ENCODE data around the gene UTP4.

DNA sequence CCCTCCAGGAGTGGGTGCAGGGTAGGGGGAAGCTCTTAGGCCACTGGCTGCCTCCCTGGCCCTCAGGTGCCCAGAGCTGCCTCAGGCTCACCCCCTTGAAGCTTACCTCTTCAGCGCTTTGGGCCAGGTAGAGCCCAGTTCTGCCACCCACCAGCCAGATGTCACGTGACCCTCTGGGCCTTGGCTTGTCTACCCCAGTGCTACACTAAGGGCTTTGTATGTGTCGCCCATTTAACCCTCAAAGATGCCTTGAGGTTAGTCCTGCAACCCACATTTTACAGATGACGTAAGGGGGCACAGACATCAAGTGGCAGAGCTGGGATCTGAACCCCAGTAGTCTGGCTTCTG, 23.6 kb upstream of the UTP4 start:
- TF ChIP-seq POLR2A (IDR thresholded peaks at IDR 0.05) = no peak
- TF ChIP-seq, protein P1, sequence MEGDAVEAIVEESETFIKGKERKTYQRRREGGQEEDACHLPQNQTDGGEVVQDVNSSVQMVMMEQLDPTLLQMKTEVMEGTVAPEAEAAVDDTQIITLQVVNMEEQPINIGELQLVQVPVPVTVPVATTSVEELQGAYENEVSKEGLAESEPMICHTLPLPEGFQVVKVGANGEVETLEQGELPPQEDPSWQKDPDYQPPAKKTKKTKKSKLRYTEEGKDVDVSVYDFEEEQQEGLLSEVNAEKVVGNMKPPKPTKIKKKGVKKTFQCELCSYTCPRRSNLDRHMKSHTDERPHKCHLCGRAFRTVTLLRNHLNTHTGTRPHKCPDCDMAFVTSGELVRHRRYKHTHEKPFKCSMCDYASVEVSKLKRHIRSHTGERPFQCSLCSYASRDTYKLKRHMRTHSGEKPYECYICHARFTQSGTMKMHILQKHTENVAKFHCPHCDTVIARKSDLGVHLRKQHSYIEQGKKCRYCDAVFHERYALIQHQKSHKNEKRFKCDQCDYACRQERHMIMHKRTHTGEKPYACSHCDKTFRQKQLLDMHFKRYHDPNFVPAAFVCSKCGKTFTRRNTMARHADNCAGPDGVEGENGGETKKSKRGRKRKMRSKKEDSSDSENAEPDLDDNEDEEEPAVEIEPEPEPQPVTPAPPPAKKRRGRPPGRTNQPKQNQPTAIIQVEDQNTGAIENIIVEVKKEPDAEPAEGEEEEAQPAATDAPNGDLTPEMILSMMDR (IDR thresholded peaks at IDR 0.05) = no peak

Measured in heart left ventricle (tissue), 13 donors.